Activated CD4-positive, alpha-beta T cell treated with anti-CD3 and anti-CD28 coated beads, Interleukin-2, amount 10 ng/mL, durations not matched to agents 7 days and 5 days (primary cell): Measurements from ENCODE around the gene HIRIP3. TPM values are rescaled to one million over a fixed set of nuclear protein-coding genes. Genes with fewer than 3 reads are reported as not detected.
"Not testable (repeated sequence)": the region's sequence is repeated elsewhere in the genome, so short reads cannot be mapped to it uniquely, and the experiment has no call there.

ENCODE experiments used
- CTCF ChIA-PET: fragments of 350-600 bp; sonication (Branson Sonifier 250); formaldehyde crosslinking; loops from one replicate; lab custom pipeline; 2021; ENCODE audit warnings: antibody characterized with exemption; lab: Charles Lee
- POLR2A ChIA-PET: fragments of 350-600 bp; sonication (Branson Sonifier 250); formaldehyde crosslinking; loops from one replicate; lab custom pipeline; 2021; ENCODE audit warnings: antibody characterized with exemption; lab: Charles Lee
- DNase-seq: peaks from one replicate; pipeline ENCODE4 v3.0.0-alpha.2; 2020
- H3K27ac Mint-ChIP-seq: one replicate; pipeline ENCODE4 v1.8.0; 2021; ENCODE audit warnings: mild to moderate bottlenecking, moderate library complexity, mixed read lengths
- H3K27me3 Mint-ChIP-seq: one replicate; pipeline ENCODE4 v1.8.0; 2021; ENCODE audit warnings: mixed read lengths
- H3K36me3 Mint-ChIP-seq: one replicate; pipeline ENCODE4 v1.8.0; 2021; ENCODE audit warnings: low read depth, mixed read lengths
- H3K4me1 Mint-ChIP-seq: one replicate; pipeline ENCODE4 v1.8.0; 2021; ENCODE audit warnings: mixed read lengths
- H3K4me3 Mint-ChIP-seq: one replicate; pipeline ENCODE4 v1.8.0; 2021; ENCODE audit warnings: mild to moderate bottlenecking, moderate library complexity, mixed read lengths
- H3K9me3 Mint-ChIP-seq: one replicate; pipeline ENCODE4 v1.8.0; 2021; ENCODE audit warnings: mixed read lengths
- total RNA-seq, 2 experiments: library from RNA; stranded (reverse); gene quantifications; one replicate each; pipeline ENCODE4 v1.2.3, GENCODE V29; 2021

HIRIP3 gene
- 10 to 100 TPM; 37.0 to 45.0 TPM for total RNA-seq

- DNase-seq = peak; percentile 91
- H3K4me3 Mint-ChIP-seq = peak within 1 kb of the TSS; percentile 98
- H3K4me1 Mint-ChIP-seq = peaks cover 37% of the 10 kb centered on the region
- POLR2A ChIA-PET = no interaction called here
- H3K9me3 Mint-ChIP-seq = no peaks in the 10 kb centered on the region
- CTCF ChIA-PET = interaction anchor here (0.5 to 1.1 kb wide), 6 partner anchors 10 to 287 kb away, joined by 3 to 4 read pairs (median 3); partner anchors contain the start of gene TAOK2
- peak within 1 kb of the TSS; percentile 96 for H3K27ac Mint-ChIP-seq
- no peaks in the 10 kb centered on the region for H3K27me3 Mint-ChIP-seq
- H3K36me3 Mint-ChIP-seq = peaks cover 42% of the 10 kb centered on the region
Observed at GRCh38 chr16:29995324-29995910, at the start of gene HIRIP3. Gene HIRIP3, minus strand, starts transcription at chr16:29995617. Its CDS starts 12 bp downstream, at chr16:29995605.

- peaks cover 6% of the 10 kb centered on the region for H3K4me1 Mint-ChIP-seq
- peaks cover 5% of the 10 kb centered on the region for H3K27me3 Mint-ChIP-seq
- no peak overlapping the region for H3K27ac Mint-ChIP-seq
- H3K9me3 Mint-ChIP-seq = no peaks in the 10 kb centered on the region
- no peak overlapping the region for H3K4me3 Mint-ChIP-seq
- POLR2A ChIA-PET = no interaction called here
- CTCF ChIA-PET = interaction anchor here (0.6 kb wide), 1 partner anchor 147 kb away, joined by 3 read pairs; no protein-coding TSS in a partner anchor
- no peaks in the 10 kb centered on the region for H3K36me3 Mint-ChIP-seq
- peak; percentile 36 for DNase-seq
Observed at GRCh38 chr16:30041841-30042240, 46.4 kb upstream of the HIRIP3 start.

- H3K27ac Mint-ChIP-seq, H3K36me3 Mint-ChIP-seq, H3K4me1 Mint-ChIP-seq, H3K9me3 Mint-ChIP-seq, DNase-seq, POLR2A ChIA-PET, H3K4me3 Mint-ChIP-seq, H3K27me3 Mint-ChIP-seq, CTCF ChIA-PET: not testable (repeated sequence)
Observed at GRCh38 chr16:30040690-30041089, 45.3 kb upstream of the HIRIP3 start.

GRCh38 chr16:30040221-30040620 is 44.8 kb upstream of the HIRIP3 start:
- POLR2A ChIA-PET = no interaction called here
- no peak for DNase-seq
- Mint-ChIP-seq H3K4me3 (no peak overlapping the region), H3K36me3 (no peaks in the 10 kb centered on the region), H3K27me3 (peaks cover 7% of the 10 kb centered on the region), H3K9me3 (no peaks in the 10 kb centered on the region), H3K27ac (no peak overlapping the region), H3K4me1 (peaks cover 8% of the 10 kb centered on the region)
- CTCF ChIA-PET = interaction anchor here (0.6 kb wide), 2 partner anchors 84 to 1076 kb away, joined by 3 read pairs; no protein-coding TSS in a partner anchor

- no peak for DNase-seq
- peaks cover 3% of the 10 kb centered on the region for H3K36me3 Mint-ChIP-seq
- CTCF ChIA-PET = interaction anchor here (1.0 to 1.9 kb wide), 7 partner anchors 11 to 334 kb away, joined by 3 to 8 read pairs (median 5); partner anchors contain the start of gene KIF22
- no peak overlapping the region for H3K27ac Mint-ChIP-seq
- H3K4me1 Mint-ChIP-seq = peaks cover 20% of the 10 kb centered on the region
- POLR2A ChIA-PET = no interaction called here
- no peak overlapping the region for H3K4me3 Mint-ChIP-seq
- H3K27me3 Mint-ChIP-seq = peaks cover 34% of the 10 kb centered on the region
- no peaks in the 10 kb centered on the region for H3K9me3 Mint-ChIP-seq
Observed at GRCh38 chr16:30033270-30033669, 37.9 kb upstream of the HIRIP3 start.

- no peak overlapping the region for H3K27ac Mint-ChIP-seq
- peaks cover 3% of the 10 kb centered on the region for H3K36me3 Mint-ChIP-seq
- DNase-seq = peak; percentile 76
- H3K27me3 Mint-ChIP-seq = peaks cover 44% of the 10 kb centered on the region
- CTCF ChIA-PET = interaction anchor here (0.6 to 2.1 kb wide), 30 partner anchors 9 to 358 kb away, joined by 3 to 13 read pairs (median 4); partner anchors contain the start of genes ALDOA, C16orf92, KCTD13 and KIF22
- H3K4me3 Mint-ChIP-seq = no peak overlapping the region
- no peaks in the 10 kb centered on the region for H3K9me3 Mint-ChIP-seq
- H3K4me1 Mint-ChIP-seq = peaks cover 20% of the 10 kb centered on the region
- POLR2A ChIA-PET = no interaction called here
Observed at GRCh38 chr16:30032083-30032819, 36.8 kb upstream of the HIRIP3 start.

- DNase-seq = no peak
- Mint-ChIP-seq H3K4me1 (peaks cover 19% of the 10 kb centered on the region), H3K4me3 (no peak overlapping the region), H3K27me3 (peaks cover 49% of the 10 kb centered on the region), H3K9me3 (no peaks in the 10 kb centered on the region), H3K27ac (no peak overlapping the region), H3K36me3 (peaks cover 3% of the 10 kb centered on the region)
- POLR2A ChIA-PET = no interaction called here
- CTCF ChIA-PET = interaction anchor here (0.8 to 2.1 kb wide), 21 partner anchors 9 to 332 kb away, joined by 3 to 13 read pairs (median 5); partner anchors contain the start of genes ALDOA, C16orf92, KCTD13 and TBX6
Observed at GRCh38 chr16:30031477-30031918, 36.1 kb upstream of the HIRIP3 start.

GRCh38 chr16:30030841-30031413 is 35.5 kb upstream of the HIRIP3 start, which contains the start of gene TLCD3B:
Gene TLCD3B, minus strand, starts transcription at chr16:30031271. Its CDS starts 744 bp downstream, at chr16:30030527.
- DNase-seq = no peak
- ChIA-PET POLR2A (no interaction called here), CTCF (interaction anchor here (0.6 to 2.1 kb wide), 7 partner anchors 8 to 334 kb away, joined by 3 to 13 read pairs (median 5); partner anchors contain the start of genes ALDOA and C16orf92)
- H3K4me1 Mint-ChIP-seq = peaks cover 17% of the 10 kb centered on the region
- H3K36me3 Mint-ChIP-seq = peaks cover 3% of the 10 kb centered on the region
- H3K9me3 Mint-ChIP-seq = no peaks in the 10 kb centered on the region
- peaks cover 48% of the 10 kb centered on the region for H3K27me3 Mint-ChIP-seq
- H3K27ac Mint-ChIP-seq = no peak within 1 kb of the TSS
- no peak within 1 kb of the TSS for H3K4me3 Mint-ChIP-seq

GRCh38 chr16:30030011-30030685 is 34.7 kb upstream of the HIRIP3 start:
- H3K4me1 Mint-ChIP-seq = peaks cover 14% of the 10 kb centered on the region
- H3K36me3 Mint-ChIP-seq = peaks cover 3% of the 10 kb centered on the region
- DNase-seq = no peak
- H3K27me3 Mint-ChIP-seq = peaks cover 48% of the 10 kb centered on the region
- H3K27ac Mint-ChIP-seq = no peak overlapping the region
- no peaks in the 10 kb centered on the region for H3K9me3 Mint-ChIP-seq
- ChIA-PET POLR2A (no interaction called here), CTCF (no interaction called here)
- H3K4me3 Mint-ChIP-seq = no peak overlapping the region

GRCh38 chr16:30028438-30029076 is 33.1 kb upstream of the HIRIP3 start:
- H3K36me3 Mint-ChIP-seq = peaks cover 3% of the 10 kb centered on the region
- DNase-seq = peak; percentile 32
- peaks cover 10% of the 10 kb centered on the region for H3K4me1 Mint-ChIP-seq
- ChIA-PET CTCF (interaction anchor here (0.6 kb wide), 1 partner anchor 12 kb away, joined by 3 read pairs; no protein-coding TSS in a partner anchor), POLR2A (interaction anchor here (0.5 kb wide), 1 partner anchor 351 kb away, joined by 4 read pairs; no protein-coding TSS in a partner anchor)
- H3K27ac Mint-ChIP-seq = no peak overlapping the region
- peaks cover 48% of the 10 kb centered on the region for H3K27me3 Mint-ChIP-seq
- no peak overlapping the region for H3K4me3 Mint-ChIP-seq
- H3K9me3 Mint-ChIP-seq = no peaks in the 10 kb centered on the region

- no peaks in the 10 kb centered on the region for H3K9me3 Mint-ChIP-seq
- ChIA-PET CTCF (interaction anchor here (0.6 kb wide), 1 partner anchor 11 kb away, joined by 3 read pairs; no protein-coding TSS in a partner anchor), POLR2A (interaction anchor here (0.5 kb wide), 1 partner anchor 350 kb away, joined by 4 read pairs; no protein-coding TSS in a partner anchor)
- H3K27me3 Mint-ChIP-seq = peaks cover 48% of the 10 kb centered on the region
- H3K4me1 Mint-ChIP-seq = peaks cover 7% of the 10 kb centered on the region
- DNase-seq = no peak
- H3K4me3 Mint-ChIP-seq = no peak overlapping the region
- H3K27ac Mint-ChIP-seq = no peak overlapping the region
- H3K36me3 Mint-ChIP-seq = peaks cover 3% of the 10 kb centered on the region
Observed at GRCh38 chr16:30027588-30028437, 32.4 kb upstream of the HIRIP3 start.
